Vagina (tissue), 2 donors: ENCODE data around the gene PROB1.

Experiments used
- CTCF ChIP-seq, 3 experiments: fragments of 450-650 bp in 2 of 3; fragments of 200-600 bp in 1 of 3; sonication (generic) in 1 of 3; IDR thresholded peaks; one replicate each; pipeline ENCODE4 v1.5.1; 2017 to 2019; ENCODE audit warnings: antibody characterized with exemption in 3 of 3, mild to moderate bottlenecking in 2 of 3, moderate library complexity in 2 of 3
- POLR2A ChIP-seq, 2 donors: fragments of 450-650 bp; IDR thresholded peaks; one replicate each; pipeline ENCODE4 v1.6.1; 2017; ENCODE audit warnings: antibody characterized with exemption in 2 of 2, mild to moderate bottlenecking in 2 of 2, moderate library complexity in 2 of 2

GRCh38 chr5:139403787-139404483 lies 9.0 kb upstream of the PROB1 start, which contains the start of gene SPATA24:
- peak in 1 of 2 donors; percentile 8 for TF ChIP-seq POLR2A (IDR thresholded peaks at IDR 0.05)
- TF ChIP-seq CTCF (IDR thresholded peaks at IDR 0.05): no peak
